DOHH2 (cell line): Measurements from ENCODE around the gene ST7.

Experiments
- CTCF ChIP-seq: fragments of 200-600 bp; sonication (generic); IDR thresholded peaks from one replicate; pipeline ENCODE4 v1.5.1; 2014; ENCODE audit warnings: antibody characterized with exemption, mild to moderate bottlenecking, low read depth, low read length; ENCODE audit not compliant: poor library complexity, severe bottlenecking
- EZH2phosphoT487 ChIP-seq: fragments of 200-600 bp; sonication (generic); IDR thresholded peaks from 2 replicates; pipeline ENCODE4 v1.6.1; 2017; ENCODE audit warnings: borderline replicate concordance, mild to moderate bottlenecking, antibody characterized with exemption, low read length, moderate library complexity, mixed read lengths

- TF ChIP-seq CTCF (no peak), EZH2phosphoT487 (no peak)
These were observed 14.1 kb downstream of the ST7 start for GRCh38 chr7:116967254-116967922.
